IMR-90 (cell line): ENCODE results near the gene VPS26A. TPM values are rescaled to one million over a fixed set of nuclear protein-coding genes. Genes with fewer than 3 reads are reported as not detected.

ENCODE experiments used
- ATAC-seq: fragments of 200-7000 bp; cut with Tn5 transposase; 2 replicates; pipeline ENCODE4 v1.9.1; 2020; ENCODE audit warnings: low read depth, mild to moderate bottlenecking, moderate library complexity
- BruUV-seq: library from RNA; stranded (reverse); fragments of 400-500 nt; replicated peaks from 2 replicates; lab custom pipeline; 2021; lab: Mats Ljungman, UMichigan
- CTCF ChIA-PET: fragments of 300-600 bp; formaldehyde crosslinking; extraction: SDS; loops from one replicate; lab custom pipeline; 2021; ENCODE audit warnings: antibody characterized with exemption; lab: Yijun Ruan, JAX
- POLR2A ChIA-PET: fragments of 300-600 bp; sonication (Branson Sonifier 250); formaldehyde crosslinking; loops from one replicate; lab custom pipeline; 2022; ENCODE audit warnings: antibody characterized with exemption; ENCODE audit not compliant: unreplicated experiment; lab: Charles Lee
- DNase-seq: peaks from one replicate; pipeline ENCODE4 v3.0.0; 2013
- H2AFZ ChIP-seq: replicated peaks from 2 replicates; pipeline ENCODE3; 2013; ENCODE audit warnings: low read length, mild to moderate bottlenecking; ENCODE audit not compliant: poor library complexity
- H2AK5ac ChIP-seq: 2 replicates; pipeline ENCODE4 v1.6.1; 2013; ENCODE audit warnings: low read depth, low read length, inconsistent platforms
- H2AK9ac ChIP-seq: replicated peaks from 2 replicates; pipeline ENCODE3; 2013; ENCODE audit warnings: mild to moderate bottlenecking, low read depth, low read length, moderate library complexity; ENCODE audit not compliant: poor library complexity
- H2BK120ac ChIP-seq: 2 replicates; pipeline ENCODE4 v1.6.1; 2013; ENCODE audit warnings: low read depth, low read length, inconsistent platforms
- H2BK15ac ChIP-seq: 3 replicates; pipeline ENCODE4 v1.6.1; 2013; ENCODE audit warnings: low read depth, low read length, inconsistent platforms
- H2BK20ac ChIP-seq: 2 replicates; pipeline ENCODE4 v1.6.1; 2013; ENCODE audit warnings: low read depth, mild to moderate bottlenecking, inconsistent platforms, low read length, moderate library complexity
- H2BK5ac ChIP-seq: 2 replicates; pipeline ENCODE4 v1.6.1; 2013; ENCODE audit warnings: mild to moderate bottlenecking, low read depth, low read length, inconsistent platforms; ENCODE audit not compliant: poor library complexity, severe bottlenecking
- H3K14ac ChIP-seq: replicated peaks from 2 replicates; pipeline ENCODE4 v1.6.1; 2013; ENCODE audit warnings: low read depth, low read length, inconsistent platforms
- H3K18ac ChIP-seq: 2 replicates; pipeline ENCODE4 v1.6.1; 2013; ENCODE audit warnings: low read depth, low read length, control low read depth
- H3K23ac ChIP-seq: 2 replicates; pipeline ENCODE4 v1.6.1; 2013; ENCODE audit warnings: low read depth, low read length, inconsistent platforms
- H3K27ac ChIP-seq: 2 replicates; pipeline ENCODE4 v1.5.1; 2013; ENCODE audit warnings: mild to moderate bottlenecking, control low read depth, low read length; ENCODE audit not compliant: insufficient read depth
- H3K27me3 ChIP-seq: 2 replicates; pipeline ENCODE4 v1.6.1; 2013; ENCODE audit warnings: low read length; ENCODE audit not compliant: control insufficient read depth, insufficient read depth
- H3K36me3 ChIP-seq: 2 replicates; pipeline ENCODE4 v1.6.1; 2013; ENCODE audit warnings: low read length, mixed read lengths; ENCODE audit not compliant: control insufficient read depth, insufficient read depth
- H3K4ac ChIP-seq: 2 replicates; pipeline ENCODE4 v1.6.1; 2013; ENCODE audit warnings: low read depth, low read length, inconsistent platforms
- H3K4me1 ChIP-seq: 2 replicates; pipeline ENCODE4 v1.6.1; 2013; ENCODE audit warnings: low read length, mixed read lengths; ENCODE audit not compliant: control insufficient read depth, insufficient read depth
- H3K4me2 ChIP-seq: 2 replicates; pipeline ENCODE4 v1.6.1; 2013; ENCODE audit warnings: low read depth, mild to moderate bottlenecking, control low read depth, low read length, moderate library complexity
- H3K4me3 ChIP-seq: 2 replicates; pipeline ENCODE4 v1.5.1; 2013; ENCODE audit warnings: low read depth, mild to moderate bottlenecking, control low read depth, low read length, moderate library complexity; ENCODE audit not compliant: insufficient read depth
- H3K56ac ChIP-seq: 2 replicates; pipeline ENCODE4 v1.6.1; 2013; ENCODE audit warnings: low read length, inconsistent platforms; ENCODE audit not compliant: insufficient read depth; ENCODE audit errors: extremely low read depth
- H3K79me1 ChIP-seq, 2 experiments: 2 replicates each; pipeline ENCODE4 v1.6.1; 2013; ENCODE audit warnings: low read length in 2 of 2, inconsistent platforms in 1 of 2, low read depth in 1 of 2
- H3K9ac ChIP-seq: 2 replicates; pipeline ENCODE4 v1.6.1; 2013; ENCODE audit warnings: low read depth, low read length, control low read depth
- H3K9me1 ChIP-seq: 2 replicates; pipeline ENCODE4 v1.6.1; 2013; ENCODE audit warnings: low read length, inconsistent platforms; ENCODE audit not compliant: insufficient read depth
- H3K9me3 ChIP-seq: 2 replicates; pipeline ENCODE4 v1.6.1; 2013; ENCODE audit warnings: low read length; ENCODE audit not compliant: control insufficient read depth, insufficient read depth
- H4K20me1 ChIP-seq: 2 replicates; pipeline ENCODE4 v1.6.1; 2013; ENCODE audit warnings: low read length, inconsistent platforms; ENCODE audit not compliant: insufficient read depth
- H4K5ac ChIP-seq: 2 replicates; pipeline ENCODE4 v1.6.1; 2013; ENCODE audit warnings: mild to moderate bottlenecking, low read depth, low read length, control low read depth
- H4K8ac ChIP-seq, 2 experiments: 2 replicates each; pipeline ENCODE4 v1.6.1; 2013; ENCODE audit warnings: low read depth in 2 of 2, low read length in 2 of 2, control low read depth in 1 of 2, inconsistent platforms in 1 of 2
- H4K91ac ChIP-seq: 2 replicates; pipeline ENCODE4 v1.6.1; 2013; ENCODE audit warnings: low read depth, low read length, inconsistent platforms; ENCODE audit not compliant: insufficient read depth
- BHLHE40 ChIP-seq: fragments of 150-350 bp; IDR thresholded peaks from 2 replicates; pipeline ENCODE4 v1.6.1; 2016; ENCODE audit warnings: mild to moderate bottlenecking, low read depth, low read length
- CEBPB ChIP-seq: IDR thresholded peaks from 2 replicates; pipeline ENCODE4 v1.6.1; 2012; ENCODE audit warnings: low read depth, low read length, improper control_type of control experiment
- CHD1 ChIP-seq: IDR thresholded peaks from 2 replicates; pipeline ENCODE4 v1.6.1; 2012; ENCODE audit warnings: low read depth, low read length, improper control_type of control experiment
- CTCF ChIP-seq: conservative IDR thresholded peaks from 2 replicates; pipeline ENCODE4 v1.5.1; 2012; ENCODE audit warnings: mild to moderate bottlenecking, low read depth, low read length, improper control_type of control experiment
- ELK1 ChIP-seq: fragments of 150-350 bp; IDR thresholded peaks from 2 replicates; pipeline ENCODE4 v1.6.1; 2016; ENCODE audit warnings: low read depth, mild to moderate bottlenecking, low read length, moderate library complexity, borderline replicate concordance
- FOS ChIP-seq: fragments of 150-350 bp; IDR thresholded peaks from 2 replicates; pipeline ENCODE4 v1.6.1; 2016; ENCODE audit warnings: low read depth, low read length
- MAFK ChIP-seq: IDR thresholded peaks from 2 replicates; pipeline ENCODE4 v1.6.1; 2012; ENCODE audit warnings: low read depth, low read length, improper control_type of control experiment
- MAZ ChIP-seq: IDR thresholded peaks from 2 replicates; pipeline ENCODE4 v1.6.1; 2012; ENCODE audit warnings: low read depth, mild to moderate bottlenecking, low read length, improper control_type of control experiment, moderate library complexity, borderline replicate concordance
- MXI1 ChIP-seq: IDR thresholded peaks from 2 replicates; pipeline ENCODE4 v1.6.1; 2012; ENCODE audit warnings: low read depth, mild to moderate bottlenecking, low read length, moderate library complexity, borderline replicate concordance
- NFE2L2 ChIP-seq: fragments of 150-350 bp; IDR thresholded peaks from 2 replicates; pipeline ENCODE4 v1.6.1; 2016; ENCODE audit warnings: low read depth, mild to moderate bottlenecking, low read length
- POLR2A ChIP-seq: IDR thresholded peaks from 2 replicates; pipeline ENCODE4 v1.6.1; 2012; ENCODE audit warnings: mild to moderate bottlenecking, low read depth, low read length
- RAD21 ChIP-seq: IDR thresholded peaks from 2 replicates; pipeline ENCODE4 v1.6.1; 2012; ENCODE audit warnings: low read length, improper control_type of control experiment
- RCOR1 ChIP-seq: IDR thresholded peaks from 2 replicates; pipeline ENCODE4 v1.6.1; 2012; ENCODE audit warnings: mild to moderate bottlenecking, low read length, improper control_type of control experiment; ENCODE audit not compliant: insufficient replicate concordance
- RFX5 ChIP-seq: IDR thresholded peaks from 2 replicates; pipeline ENCODE4 v1.8.0; 2012; ENCODE audit warnings: low read depth, mild to moderate bottlenecking, low read length, moderate library complexity
- SMC3 ChIP-seq: fragments of 150-350 bp; IDR thresholded peaks from 2 replicates; pipeline ENCODE4 v1.6.1; 2016; ENCODE audit warnings: low read depth, mild to moderate bottlenecking, antibody characterized with exemption, low read length, moderate library complexity
- USF2 ChIP-seq: fragments of 150-350 bp; IDR thresholded peaks from 2 replicates; pipeline ENCODE4 v1.6.1; 2017; ENCODE audit warnings: mild to moderate bottlenecking, antibody characterized with exemption, low read length, low read depth
- WGBS, 2 experiments: methylation state at CpG; one replicate each; pipeline versions ENCODE4 v1.1.5 to v1.1.7; 2013; ENCODE audit warnings: missing lambda C conversion rate in 2 of 2; ENCODE audit not compliant: insufficient read length in 1 of 2; ENCODE audit errors: extremely low coverage in 2 of 2; 5-methylcytosine and 5-hydroxymethylcytosine counted together
- dilution Hi-C: fragments of 300-500 bp; cut with HindIII; formaldehyde crosslinking; loops from one replicate; pipeline ENCODE4 v1.14.3; 2018; ENCODE audit warnings: low sequenced_read_pairs; ENCODE audit not compliant: unreplicated experiment
- in situ Hi-C: fragments of 300-500 bp; cut with MboI; formaldehyde crosslinking; loops from 3 replicates; pipeline ENCODE4 v1.14.3; 2019; ENCODE audit warnings: low sequenced_read_pairs, inconsistent platforms, mixed read lengths
- intact Hi-C: fragments of 100-400 bp; cut with micrococcal nuclease; formaldehyde crosslinking; loops from 2 replicates; pipeline ENCODE4 v1.10.0; 2022
- polyA plus RNA-seq, 3 experiments: library from polyadenylated mRNA; depleted of rRNA; stranded (reverse); fragments of >200 nt; gene quantifications; 2 replicates each; pipeline ENCODE4 v1.2.3, GENCODE V29; 2012; ENCODE audit warnings: low replicate concordance in 1 of 3
- total RNA-seq: library from RNA; depleted of rRNA; stranded (reverse); fragments of >200 nt; gene quantifications from 2 replicates; pipeline ENCODE4 v1.2.3, GENCODE V29; 2012

Gene VPS26A
- total and polyA plus RNA-seq, 2 of the 4 experiments (the other 2 are of a cell fraction), result 7.2 to 18.7 TPM

- Histone ChIP-seq H3K36me3 (no peaks in the 10 kb centered on the region), H3K4me3 (no peak overlapping the region), H2AFZ (no peak overlapping the region), H2BK15ac (no peak overlapping the region), H4K20me1 (no peaks in the 10 kb centered on the region), H2BK120ac (no peak overlapping the region), H2BK5ac (no peak overlapping the region), H3K4ac (no peak overlapping the region), H3K4me2 (no peak overlapping the region), H4K91ac (no peak overlapping the region), H3K56ac (no peak overlapping the region), H3K18ac (no peak overlapping the region), H2AK5ac (no peak overlapping the region), H3K9me1 (no peaks in the 10 kb centered on the region), H2AK9ac (no peak overlapping the region), H3K9ac (no peak overlapping the region), H4K8ac (no peak overlapping the region), H4K5ac (no peak overlapping the region), H3K14ac (no peak overlapping the region), H3K27ac (no peak overlapping the region), H3K9me3 (no peaks in the 10 kb centered on the region), H3K23ac (no peak overlapping the region), H3K27me3 (no peaks in the 10 kb centered on the region), H3K79me1 (no peaks in the 10 kb centered on the region), H2BK20ac (no peak overlapping the region), H3K4me1 (no peaks in the 10 kb centered on the region; the same call in 1 of the 2 replicates)
- POLR2A ChIA-PET, result interaction anchor here (0.6 kb wide), 1 partner anchor 385 kb away, joined by 6 read pairs; no protein-coding TSS in a partner anchor
- dilution Hi-C loops, result no loop called here
- no TSS peak for BruUV-seq
- in situ Hi-C loops, result no loop called here
- CTCF ChIA-PET, result no interaction called here
- DNase-seq, result no peak
- TF ChIP-seq USF2 (no peak), MAFK (no peak), MXI1 (no peak), RCOR1 (no peak), RFX5 (no peak), BHLHE40 (no peak), CHD1 (no peak), CEBPB (no peak), ELK1 (no peak), SMC3 (no peak), FOS (no peak), MAZ (no peak), CTCF (no peak), RAD21 (no peak), POLR2A (no peak), NFE2L2 (no peak)
- no peak for ATAC-seq
- WGBS, 2 experiments, result no CpG with 5 or more reads among the region's 2 CpGs
- intact Hi-C loops, result no loop called here
Observed at GRCh38 chr10:69096045-69096444, 27.9 kb upstream of the VPS26A start.
